ENCODE measurements around the gene DPPA2. TPM values are rescaled to one million over a fixed set of nuclear protein-coding genes. Genes with fewer than 3 reads are reported as not detected.

Gene DPPA2
- total RNA-seq, 1 donor from 2014 or later, result not detected

DNA sequence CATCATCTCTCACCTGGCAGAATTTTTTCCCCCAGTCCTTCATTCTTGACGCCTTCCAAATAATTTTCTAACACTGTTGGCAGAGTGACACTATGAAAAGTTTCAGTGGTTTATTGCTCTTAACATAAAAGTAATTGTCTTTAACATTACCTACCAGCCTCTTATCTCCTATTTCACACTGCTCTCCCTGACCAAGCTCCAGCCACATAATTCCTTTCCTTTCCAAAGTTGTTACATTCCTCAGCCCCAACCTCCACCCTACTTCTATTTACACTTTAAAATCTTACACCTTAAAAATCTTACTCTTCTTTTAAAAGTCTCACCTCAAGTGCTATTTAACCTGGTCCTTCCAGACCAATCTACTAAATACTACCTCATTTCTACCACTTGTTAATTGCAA, 18.3 kb upstream of the DPPA2 start:
- Histone ChIP-seq H3K4me3 (no peak overlapping the region), H3K27me3 (peaks cover 18% of the 10 kb centered on the region), H3K27ac (no peak overlapping the region), H3K9me3 (no peaks in the 10 kb centered on the region), H3K4me1 (no peaks in the 10 kb centered on the region), H3K36me3 (no peaks in the 10 kb centered on the region)
- intact Hi-C loops (cut with DNase I), result no loop called here
- TF ChIP-seq CTCF (IDR thresholded peaks at IDR 0.05), result no peak
- no peak for DNase-seq
- ATAC-seq, result no peak

DNA sequence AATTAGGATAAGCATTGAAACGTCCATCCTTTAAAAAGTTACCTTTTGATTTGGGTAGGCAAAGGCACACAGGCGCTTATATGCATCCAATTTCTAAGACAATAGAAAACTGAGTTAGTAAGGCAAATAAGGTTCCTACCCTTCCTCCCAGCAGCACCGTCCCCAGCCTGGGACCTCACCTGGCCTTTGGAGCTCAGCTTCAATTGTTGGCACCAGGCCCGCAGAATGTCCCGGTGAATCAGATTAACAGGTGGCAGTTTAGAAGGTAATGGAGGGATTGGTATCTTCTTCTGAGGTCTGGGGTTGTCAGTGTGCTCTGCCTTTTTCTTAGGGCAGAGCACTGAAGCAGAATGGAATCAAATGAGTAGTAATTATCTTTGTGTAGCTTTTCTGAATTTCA, 15.4 kb upstream of the DPPA2 start:
- intact Hi-C loops (cut with DNase I), result no loop called here
- H3K9me3 ChIP-seq, result no peaks in the 10 kb centered on the region
- DNase-seq (no peak), ATAC-seq (no peak)
- H3K27ac ChIP-seq, result no peak overlapping the region
- H3K4me1 ChIP-seq, result no peaks in the 10 kb centered on the region
- no peaks in the 10 kb centered on the region for H3K36me3 ChIP-seq
- H3K27me3 ChIP-seq, result peaks cover 10% of the 10 kb centered on the region
- TF ChIP-seq CTCF (IDR thresholded peaks at IDR 0.05), result no peak
- no peak overlapping the region for H3K4me3 ChIP-seq

- Histone ChIP-seq H3K27me3 (peaks cover under 1% of the 10 kb centered on the region), H3K4me3 (no peak overlapping the region), H3K36me3 (no peaks in the 10 kb centered on the region), H3K27ac (no peak overlapping the region), H3K4me1 (no peaks in the 10 kb centered on the region), H3K9me3 (no peaks in the 10 kb centered on the region)
- no peak for ATAC-seq
- no peak for TF ChIP-seq CTCF (IDR thresholded peaks at IDR 0.05)
- DNase-seq, result no peak
- intact Hi-C loops (cut with DNase I), result no loop called here
Measured at GRCh38 chr3:109330405-109330804, 14.1 kb upstream of the DPPA2 start.

DNA sequence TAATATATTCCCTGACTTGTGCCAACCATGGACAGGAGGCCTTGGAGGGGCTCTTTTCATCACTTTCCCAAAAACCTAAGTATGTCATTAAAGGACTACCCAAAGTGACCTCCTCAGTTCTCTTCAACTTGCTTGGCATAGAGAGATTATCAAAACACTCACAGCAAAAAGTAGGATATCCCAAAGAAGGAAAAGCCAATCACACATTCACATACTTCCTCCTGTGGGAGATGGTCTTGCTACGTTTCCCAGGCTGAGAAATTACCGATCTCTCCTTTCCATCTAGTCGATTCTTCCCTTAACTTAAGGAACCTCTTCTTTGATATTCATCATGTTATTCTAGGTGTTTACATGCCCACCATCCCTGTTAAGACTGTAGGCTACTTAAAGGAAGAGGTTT, 11.9 kb upstream of the DPPA2 start:
- H3K27me3 ChIP-seq, result no peaks in the 10 kb centered on the region
- TF ChIP-seq CTCF (IDR thresholded peaks at IDR 0.05), result no peak
- no peak overlapping the region for H3K4me3 ChIP-seq
- no peaks in the 10 kb centered on the region for H3K9me3 ChIP-seq
- DNase-seq (no peak), ATAC-seq (no peak)
- no peaks in the 10 kb centered on the region for H3K36me3 ChIP-seq
- intact Hi-C loops (cut with DNase I), result no loop called here
- H3K4me1 ChIP-seq, result no peaks in the 10 kb centered on the region
- no peak overlapping the region for H3K27ac ChIP-seq

- intact Hi-C loops (cut with DNase I), result no loop called here
- Histone ChIP-seq H3K4me1 (no peaks in the 10 kb centered on the region), H3K27ac (no peak overlapping the region), H3K4me3 (no peak overlapping the region), H3K27me3 (no peaks in the 10 kb centered on the region), H3K9me3 (no peaks in the 10 kb centered on the region), H3K36me3 (no peaks in the 10 kb centered on the region)
- ATAC-seq, result no peak
- DNase-seq, result no peak
- no peak for TF ChIP-seq CTCF (IDR thresholded peaks at IDR 0.05)
Measured at GRCh38 chr3:109325657-109326056, 9.3 kb upstream of the DPPA2 start.

DNA sequence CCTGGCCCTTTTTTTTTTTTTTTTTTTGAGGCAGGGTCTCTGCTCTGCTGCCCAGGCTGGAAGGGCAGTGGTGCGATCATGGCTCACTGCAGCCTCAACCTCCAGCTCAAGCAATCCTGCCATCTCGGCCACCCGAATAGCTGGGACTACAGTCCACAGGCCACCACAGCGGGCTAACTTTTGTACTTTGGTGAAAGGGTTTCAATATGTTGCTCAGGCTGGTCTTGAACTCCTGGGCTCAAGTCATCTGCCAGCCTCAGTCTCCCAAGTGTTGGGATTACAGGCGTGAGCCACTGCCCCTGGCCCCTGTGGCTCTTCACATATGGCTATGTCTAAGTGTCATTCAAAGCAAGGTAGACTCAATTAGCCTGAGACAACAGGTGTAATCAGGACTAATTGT, 8.8 kb upstream of the DPPA2 start:
- H3K9me3 ChIP-seq, result no peaks in the 10 kb centered on the region
- TF ChIP-seq CTCF (IDR thresholded peaks at IDR 0.05), result no peak
- ATAC-seq (no peak), DNase-seq (no peak)
- H3K4me3 ChIP-seq, result no peak overlapping the region
- intact Hi-C loops (cut with DNase I), result no loop called here
- H3K27me3 ChIP-seq, result no peaks in the 10 kb centered on the region
- no peaks in the 10 kb centered on the region for H3K4me1 ChIP-seq
- H3K36me3 ChIP-seq, result no peaks in the 10 kb centered on the region
- H3K27ac ChIP-seq, result no peak overlapping the region
